Measurements from ENCODE around the gene IFT52.

Gene IFT52

DNA sequence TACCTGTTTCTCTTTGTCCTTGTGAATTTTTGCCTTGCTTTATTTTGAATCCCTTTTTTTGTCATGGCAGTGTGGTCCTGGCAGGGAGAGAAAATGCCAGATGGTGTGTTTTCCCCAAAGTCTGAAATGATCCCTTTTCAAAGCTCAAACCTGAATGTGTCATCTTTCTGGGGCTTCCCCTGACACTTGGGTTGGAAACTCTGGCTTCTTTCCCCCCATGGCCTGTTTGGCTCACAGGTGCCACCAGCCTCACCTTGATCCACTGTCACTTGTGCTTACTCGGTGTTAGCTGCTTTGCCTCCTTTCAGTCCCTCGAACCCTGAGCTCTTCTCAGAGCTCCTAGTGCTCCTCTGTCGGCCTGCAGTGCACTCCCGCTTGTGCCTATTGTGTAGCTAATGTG, 98.4 kb downstream of the IFT52 start:
- Histone ChIP-seq H3K9me3 (ENCODE audit: control insufficient read depth, low read length) (no peaks in the 10 kb centered on the region), H3K4me1 (ENCODE audit: control insufficient read depth, insufficient read depth, low read length, poor library complexity, severe bottlenecking) (no peaks in the 10 kb centered on the region), H3K4me3 (ENCODE audit: extremely low read depth, insufficient read depth, low read length, poor library complexity, severe bottlenecking) (no peak overlapping the region), H3K27ac (ENCODE audit: low read depth, low read length, severe bottlenecking) (no peak overlapping the region), H3K36me3 (ENCODE audit: control insufficient read depth, insufficient read depth, low read length) (peaks cover 56% of the 10 kb centered on the region)
- 78 to 86% methylated on average over 3 to 4 of the region's 4 CpGs for WGBS, 2 experiments (ENCODE audit: insufficient coverage in 2 of 2)

DNA sequence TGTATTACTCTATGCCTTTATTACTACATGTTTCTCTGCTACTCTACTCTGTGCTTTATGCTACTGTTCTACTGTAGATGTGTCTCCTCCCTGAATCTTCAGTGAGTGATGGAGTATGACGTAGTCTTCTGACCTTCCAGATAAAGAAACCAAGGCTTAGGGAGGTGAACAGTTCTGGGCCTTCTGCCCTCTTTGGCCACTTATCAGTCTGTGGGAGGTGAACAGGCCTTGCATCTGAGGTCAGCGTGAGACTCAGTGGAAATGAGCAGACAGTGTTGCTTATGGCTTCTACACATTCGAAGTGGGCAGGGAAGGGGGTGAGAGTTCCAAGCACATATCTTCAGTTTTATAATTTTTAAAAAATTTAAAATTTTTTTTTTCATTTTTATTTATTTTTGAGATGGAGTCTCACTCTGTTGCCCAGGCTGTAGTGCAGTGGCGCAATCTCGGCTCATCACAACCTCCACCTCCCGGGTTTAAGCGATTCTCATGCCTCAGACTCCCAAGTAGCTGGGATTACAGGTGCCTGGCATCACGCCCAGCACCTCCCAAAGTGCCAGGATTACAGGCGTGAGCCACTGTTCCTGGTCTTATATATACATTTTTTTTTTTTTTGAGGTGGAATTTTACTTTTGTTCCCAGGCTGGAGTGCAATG, 100.3 kb downstream of the IFT52 start:
- Histone ChIP-seq H3K27ac (ENCODE audit: low read depth, low read length, severe bottlenecking) (no peak overlapping the region), H3K9me3 (ENCODE audit: control insufficient read depth, low read length) (no peaks in the 10 kb centered on the region), H3K36me3 (ENCODE audit: control insufficient read depth, insufficient read depth, low read length) (peaks cover 69% of the 10 kb centered on the region), H3K4me1 (ENCODE audit: control insufficient read depth, insufficient read depth, low read length, poor library complexity, severe bottlenecking) (no peaks in the 10 kb centered on the region), H3K4me3 (ENCODE audit: extremely low read depth, insufficient read depth, low read length, poor library complexity, severe bottlenecking) (no peak overlapping the region)
- WGBS, 2 experiments (ENCODE audit: insufficient coverage in 2 of 2), result 87 to 100% methylated on average over 5 to 6 of the region's 9 CpGs

DNA sequence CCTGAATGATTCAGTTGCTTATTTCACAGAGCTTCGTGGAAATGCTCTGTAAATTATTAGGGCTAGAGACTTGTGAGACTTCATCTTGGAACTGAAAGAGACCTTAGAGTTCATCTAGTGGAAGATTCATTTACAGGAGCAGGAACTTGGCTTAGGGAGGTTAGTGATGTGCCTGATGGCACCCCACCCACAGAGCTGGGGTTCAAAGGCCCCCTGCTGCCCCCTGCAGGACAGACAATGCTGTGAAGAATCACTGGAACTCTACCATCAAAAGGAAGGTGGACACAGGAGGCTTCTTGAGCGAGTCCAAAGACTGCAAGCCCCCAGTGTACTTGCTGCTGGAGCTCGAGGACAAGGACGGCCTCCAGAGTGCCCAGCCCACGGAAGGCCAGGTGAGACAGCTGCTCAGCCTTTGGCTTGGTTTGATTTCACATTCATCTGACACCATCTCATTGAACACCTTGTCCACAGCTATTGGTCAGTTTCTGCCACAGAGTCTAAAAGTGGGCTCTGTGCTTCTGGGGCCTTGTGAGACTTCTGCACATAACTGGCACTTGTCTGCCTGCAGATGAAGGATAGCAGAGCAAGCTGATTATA, 101.3 kb downstream of the IFT52 start:
- peaks cover 68% of the 10 kb centered on the region for H3K36me3 ChIP-seq (ENCODE audit: control insufficient read depth, insufficient read depth, low read length)
- H3K9me3 ChIP-seq (ENCODE audit: control insufficient read depth, low read length), result no peaks in the 10 kb centered on the region

DNA sequence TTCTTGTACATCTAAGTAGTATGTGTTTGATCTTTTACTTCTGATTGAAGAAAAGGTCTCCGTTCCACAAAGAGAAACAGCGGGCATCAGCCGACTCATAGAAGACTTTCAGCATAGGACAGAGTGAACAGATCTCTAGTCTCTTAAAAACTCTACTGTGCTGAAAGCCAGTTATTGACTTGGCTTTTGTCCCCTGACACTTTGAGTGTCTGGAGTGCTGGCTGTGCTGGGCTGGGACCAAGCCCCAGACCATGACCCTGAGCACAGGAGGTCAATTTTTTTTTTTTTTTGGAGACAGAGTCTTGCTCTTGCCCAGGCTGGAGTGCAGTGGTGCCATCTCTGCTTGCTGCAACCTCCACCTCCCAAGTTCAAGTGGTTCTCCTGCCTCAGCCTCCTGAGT, 104.0 kb downstream of the IFT52 start:
- Histone ChIP-seq H3K9me3 (ENCODE audit: control insufficient read depth, low read length) (no peaks in the 10 kb centered on the region), H3K36me3 (ENCODE audit: control insufficient read depth, insufficient read depth, low read length) (peaks cover 64% of the 10 kb centered on the region), H3K4me3 (ENCODE audit: extremely low read depth, insufficient read depth, low read length, poor library complexity, severe bottlenecking) (no peak overlapping the region), H3K4me1 (ENCODE audit: control insufficient read depth, insufficient read depth, low read length, poor library complexity, severe bottlenecking) (no peaks in the 10 kb centered on the region), H3K27ac (ENCODE audit: low read depth, low read length, severe bottlenecking) (no peak overlapping the region)
- 81 to 97% methylated on average over 3 of the region's 3 CpGs for WGBS, 2 experiments (ENCODE audit: insufficient coverage in 2 of 2)

More for the DNA sequence above, 101.3 kb downstream of the IFT52 start:
- Histone ChIP-seq H3K27ac (ENCODE audit: low read depth, low read length, severe bottlenecking) (no peak overlapping the region), H3K4me3 (ENCODE audit: extremely low read depth, insufficient read depth, low read length, poor library complexity, severe bottlenecking) (no peak overlapping the region), H3K4me1 (ENCODE audit: control insufficient read depth, insufficient read depth, low read length, poor library complexity, severe bottlenecking) (no peaks in the 10 kb centered on the region)
- 85 to 94% methylated on average over 5 of the region's 5 CpGs for WGBS, 2 experiments (ENCODE audit: insufficient coverage in 2 of 2)

DNA sequence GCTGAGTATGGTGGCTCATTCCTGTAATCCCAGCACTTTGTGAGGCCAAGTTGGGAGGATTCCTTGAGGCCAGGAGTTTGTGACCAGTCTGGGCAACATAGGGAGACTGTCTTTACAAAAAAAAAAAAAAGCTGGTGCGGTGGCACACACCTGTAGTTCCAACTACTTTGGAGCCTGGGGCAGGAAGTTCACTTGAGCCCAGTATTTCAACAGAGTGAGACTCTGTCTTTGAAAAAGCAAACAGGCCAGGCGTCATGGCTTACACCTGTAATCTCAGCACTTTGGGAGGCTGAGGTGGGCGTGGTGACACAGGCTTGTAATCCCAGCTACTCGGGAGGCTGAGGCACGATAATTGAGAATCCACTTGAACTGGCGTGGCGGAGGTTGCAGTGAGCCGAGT, 104.8 kb downstream of the IFT52 start:
- H3K27ac ChIP-seq (ENCODE audit: low read depth, low read length, severe bottlenecking), result no peak overlapping the region
- no peak overlapping the region for H3K4me3 ChIP-seq (ENCODE audit: extremely low read depth, insufficient read depth, low read length, poor library complexity, severe bottlenecking)
- H3K4me1 ChIP-seq (ENCODE audit: control insufficient read depth, insufficient read depth, low read length, poor library complexity, severe bottlenecking), result no peaks in the 10 kb centered on the region
- peaks cover 71% of the 10 kb centered on the region for H3K36me3 ChIP-seq (ENCODE audit: control insufficient read depth, insufficient read depth, low read length)
- no peaks in the 10 kb centered on the region for H3K9me3 ChIP-seq (ENCODE audit: control insufficient read depth, low read length)
- WGBS, 2 experiments (ENCODE audit: insufficient coverage in 2 of 2), result 90 to 93% methylated on average over 8 of the region's 8 CpGs
